Kidney epithelial cell (primary cell): ENCODE results near the gene C3orf33. TPM values are rescaled to one million over a fixed set of nuclear protein-coding genes. Genes with fewer than 3 reads are reported as not detected.

Experiments used
- DNase-seq: peaks from one replicate; pipeline ENCODE4 v3.0.0-alpha.2; 2010; ENCODE audit warnings: low read depth
- H3K27me3 ChIP-seq: 2 replicates; pipeline ENCODE4 v1.6.0; 2011; ENCODE audit warnings: low read length; ENCODE audit not compliant: control insufficient read depth, insufficient read depth
- H3K36me3 ChIP-seq: 2 replicates; pipeline ENCODE4 v1.5.1; 2011; ENCODE audit warnings: low read length; ENCODE audit not compliant: control insufficient read depth, insufficient read depth
- H3K4me3 ChIP-seq: 2 replicates; pipeline ENCODE4 v1.5.1; 2011; ENCODE audit warnings: low read depth, mild to moderate bottlenecking, control low read depth, low read length
- total RNA-seq: library from RNA; depleted of rRNA; stranded (reverse); fragments of >200 nt; gene quantifications from 2 replicates; pipeline ENCODE4 v1.2.3, GENCODE V29; 2015
- TF ChIP-seq, protein P1 (sequence below): IDR thresholded peaks from 2 replicates; pipeline ENCODE4 v1.5.1; 2011; ENCODE audit warnings: mild to moderate bottlenecking, moderate library complexity, low read length, control low read depth, inconsistent platforms; ENCODE audit not compliant: insufficient read depth, poor library complexity, severe bottlenecking

Gene C3orf33
- total RNA-seq, 1 donor from 2014 or later = 3.9 TPM

- Histone ChIP-seq H3K36me3 (no peaks in the 10 kb centered on the region), H3K27me3 (no peaks in the 10 kb centered on the region), H3K4me3 (no peak overlapping the region)
- no peak for DNase-seq
- TF ChIP-seq, protein P1, sequence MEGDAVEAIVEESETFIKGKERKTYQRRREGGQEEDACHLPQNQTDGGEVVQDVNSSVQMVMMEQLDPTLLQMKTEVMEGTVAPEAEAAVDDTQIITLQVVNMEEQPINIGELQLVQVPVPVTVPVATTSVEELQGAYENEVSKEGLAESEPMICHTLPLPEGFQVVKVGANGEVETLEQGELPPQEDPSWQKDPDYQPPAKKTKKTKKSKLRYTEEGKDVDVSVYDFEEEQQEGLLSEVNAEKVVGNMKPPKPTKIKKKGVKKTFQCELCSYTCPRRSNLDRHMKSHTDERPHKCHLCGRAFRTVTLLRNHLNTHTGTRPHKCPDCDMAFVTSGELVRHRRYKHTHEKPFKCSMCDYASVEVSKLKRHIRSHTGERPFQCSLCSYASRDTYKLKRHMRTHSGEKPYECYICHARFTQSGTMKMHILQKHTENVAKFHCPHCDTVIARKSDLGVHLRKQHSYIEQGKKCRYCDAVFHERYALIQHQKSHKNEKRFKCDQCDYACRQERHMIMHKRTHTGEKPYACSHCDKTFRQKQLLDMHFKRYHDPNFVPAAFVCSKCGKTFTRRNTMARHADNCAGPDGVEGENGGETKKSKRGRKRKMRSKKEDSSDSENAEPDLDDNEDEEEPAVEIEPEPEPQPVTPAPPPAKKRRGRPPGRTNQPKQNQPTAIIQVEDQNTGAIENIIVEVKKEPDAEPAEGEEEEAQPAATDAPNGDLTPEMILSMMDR = no peak
These were observed 48.5 kb downstream of the C3orf33 start for GRCh38 chr3:155757577-155757976.

GRCh38 chr3:155753038-155753639 lies 52.9 kb downstream of the C3orf33 start:
- DNase-seq = no peak

DNA sequence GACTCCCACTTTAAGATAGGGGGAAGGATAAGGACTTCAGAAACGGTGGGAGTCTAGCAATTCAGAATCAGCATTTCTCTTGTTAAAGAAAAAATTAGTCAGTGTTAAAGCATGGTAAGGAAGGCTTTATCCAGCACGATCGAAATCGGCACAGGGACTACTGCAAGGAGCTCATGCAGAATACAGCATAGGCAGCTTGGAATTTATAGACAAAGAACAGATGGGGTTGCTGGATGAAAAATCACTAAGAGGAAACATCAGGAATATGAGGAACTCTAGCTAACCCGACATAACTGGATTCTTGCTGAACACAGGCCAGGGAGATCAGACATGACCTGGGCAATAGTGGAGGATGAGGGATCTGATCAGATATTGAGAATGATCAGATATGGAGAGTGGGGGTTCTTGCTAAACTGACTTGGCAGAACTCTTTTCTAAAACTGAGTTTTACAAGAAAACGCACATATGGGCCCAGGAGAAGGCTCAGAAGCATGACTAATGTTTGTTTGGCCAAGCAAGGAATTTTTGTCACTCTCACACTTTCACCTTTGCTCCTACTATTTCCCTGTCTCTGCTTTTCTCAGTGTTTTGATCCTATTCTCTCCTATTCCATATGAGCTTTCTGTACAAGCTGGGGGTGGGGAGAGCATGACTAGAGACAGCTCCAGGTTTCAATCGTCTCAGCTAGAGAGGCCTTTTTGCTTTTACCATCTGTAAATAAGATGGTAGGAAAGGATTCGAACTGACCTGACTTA lies 57.3 kb downstream of the C3orf33 start:
- no peaks in the 10 kb centered on the region for H3K27me3 ChIP-seq
- TF ChIP-seq, protein P1 = no peak
- H3K4me3 ChIP-seq = no peak overlapping the region
- no peaks in the 10 kb centered on the region for H3K36me3 ChIP-seq
- no peak for DNase-seq

More at GRCh38 chr3:155753038-155753639, 52.9 kb downstream of the C3orf33 start:
- Histone ChIP-seq H3K27me3 (no peaks in the 10 kb centered on the region), H3K4me3 (no peak overlapping the region), H3K36me3 (no peaks in the 10 kb centered on the region)
- TF ChIP-seq, protein P1 = peak; percentile 59

GRCh38 chr3:155747946-155748290 lies 58.2 kb downstream of the C3orf33 start:
- H3K4me3 ChIP-seq = no peak overlapping the region
- TF ChIP-seq, protein P1 = no peak
- no peaks in the 10 kb centered on the region for H3K27me3 ChIP-seq
- no peak for DNase-seq
- H3K36me3 ChIP-seq = no peaks in the 10 kb centered on the region

GRCh38 chr3:155747286-155747945 lies 58.7 kb downstream of the C3orf33 start:
- Histone ChIP-seq H3K4me3 (no peak overlapping the region), H3K36me3 (no peaks in the 10 kb centered on the region), H3K27me3 (no peaks in the 10 kb centered on the region)
- TF ChIP-seq, protein P1 = no peak
- no peak for DNase-seq
